DND-41 (cell line): ENCODE measurements around the gene CREB3L4.

Experiments used
- EZH2 ChIP-seq: IDR thresholded peaks from 3 replicates; pipeline ENCODE4 v1.6.1; 2012; ENCODE audit warnings: borderline replicate concordance, low read depth, mild to moderate bottlenecking, moderate library complexity, low read length, inconsistent platforms; ENCODE audit not compliant: severe bottlenecking
- TF ChIP-seq, protein P1 (sequence below): IDR thresholded peaks from 2 replicates; pipeline ENCODE4 v1.5.1; 2012; ENCODE audit warnings: borderline replicate concordance, low read length, moderate library complexity, mild to moderate bottlenecking; ENCODE audit not compliant: poor library complexity, severe bottlenecking; ENCODE audit errors: extremely low read depth

DNA sequence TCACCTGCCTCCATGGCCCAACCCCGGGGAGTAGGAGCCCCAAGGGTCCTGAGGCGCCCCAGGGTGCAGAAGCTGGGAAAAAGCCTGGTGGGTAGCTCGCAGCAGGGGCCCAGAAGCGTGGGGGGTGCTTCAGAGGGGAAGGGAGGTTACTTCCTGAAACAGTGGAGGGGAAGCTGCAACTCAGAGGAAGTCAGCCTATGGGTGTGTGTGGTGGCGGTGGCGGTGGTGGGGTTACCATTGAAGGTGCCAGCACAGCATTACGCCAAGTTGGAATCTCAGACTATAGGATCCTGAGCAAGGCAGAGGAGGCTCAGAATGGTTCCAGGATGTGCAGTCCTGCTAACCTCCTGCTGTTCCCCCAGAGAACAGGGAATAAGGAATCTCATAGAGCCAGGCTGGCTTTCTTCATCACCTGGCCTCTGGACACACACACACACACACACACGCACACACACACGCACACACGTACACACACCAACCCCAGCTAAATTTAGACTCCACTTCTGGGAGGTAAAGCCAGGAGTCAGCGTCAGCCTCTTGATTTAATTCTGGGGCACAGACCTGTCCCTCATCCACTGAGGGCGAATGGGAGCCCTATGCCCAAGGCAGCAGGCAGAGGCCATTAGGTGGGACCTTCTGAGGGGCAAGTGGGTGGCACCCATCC, 22.4 kb upstream of the CREB3L4 start:
- no peak for TF ChIP-seq EZH2
- TF ChIP-seq, protein P1, sequence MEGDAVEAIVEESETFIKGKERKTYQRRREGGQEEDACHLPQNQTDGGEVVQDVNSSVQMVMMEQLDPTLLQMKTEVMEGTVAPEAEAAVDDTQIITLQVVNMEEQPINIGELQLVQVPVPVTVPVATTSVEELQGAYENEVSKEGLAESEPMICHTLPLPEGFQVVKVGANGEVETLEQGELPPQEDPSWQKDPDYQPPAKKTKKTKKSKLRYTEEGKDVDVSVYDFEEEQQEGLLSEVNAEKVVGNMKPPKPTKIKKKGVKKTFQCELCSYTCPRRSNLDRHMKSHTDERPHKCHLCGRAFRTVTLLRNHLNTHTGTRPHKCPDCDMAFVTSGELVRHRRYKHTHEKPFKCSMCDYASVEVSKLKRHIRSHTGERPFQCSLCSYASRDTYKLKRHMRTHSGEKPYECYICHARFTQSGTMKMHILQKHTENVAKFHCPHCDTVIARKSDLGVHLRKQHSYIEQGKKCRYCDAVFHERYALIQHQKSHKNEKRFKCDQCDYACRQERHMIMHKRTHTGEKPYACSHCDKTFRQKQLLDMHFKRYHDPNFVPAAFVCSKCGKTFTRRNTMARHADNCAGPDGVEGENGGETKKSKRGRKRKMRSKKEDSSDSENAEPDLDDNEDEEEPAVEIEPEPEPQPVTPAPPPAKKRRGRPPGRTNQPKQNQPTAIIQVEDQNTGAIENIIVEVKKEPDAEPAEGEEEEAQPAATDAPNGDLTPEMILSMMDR: no peak
